Choroid plexus epithelial cell (primary cell): ENCODE data around the gene FDXR.

ENCODE experiments used
- DNase-seq: peaks from one replicate; pipeline ENCODE4 v3.0.0-alpha.2; 2010; ENCODE audit warnings: low read depth
- H3K4me3 ChIP-seq: 2 replicates; pipeline ENCODE4 v1.5.1; 2011; ENCODE audit warnings: low read depth, mild to moderate bottlenecking, control low read depth, low read length, moderate library complexity
- CTCF ChIP-seq: conservative IDR thresholded peaks from 2 replicates; pipeline ENCODE4 v1.5.1; 2011; ENCODE audit warnings: low read depth, mild to moderate bottlenecking, control low read depth, inconsistent platforms, low read length, moderate library complexity

Gene FDXR

DNA sequence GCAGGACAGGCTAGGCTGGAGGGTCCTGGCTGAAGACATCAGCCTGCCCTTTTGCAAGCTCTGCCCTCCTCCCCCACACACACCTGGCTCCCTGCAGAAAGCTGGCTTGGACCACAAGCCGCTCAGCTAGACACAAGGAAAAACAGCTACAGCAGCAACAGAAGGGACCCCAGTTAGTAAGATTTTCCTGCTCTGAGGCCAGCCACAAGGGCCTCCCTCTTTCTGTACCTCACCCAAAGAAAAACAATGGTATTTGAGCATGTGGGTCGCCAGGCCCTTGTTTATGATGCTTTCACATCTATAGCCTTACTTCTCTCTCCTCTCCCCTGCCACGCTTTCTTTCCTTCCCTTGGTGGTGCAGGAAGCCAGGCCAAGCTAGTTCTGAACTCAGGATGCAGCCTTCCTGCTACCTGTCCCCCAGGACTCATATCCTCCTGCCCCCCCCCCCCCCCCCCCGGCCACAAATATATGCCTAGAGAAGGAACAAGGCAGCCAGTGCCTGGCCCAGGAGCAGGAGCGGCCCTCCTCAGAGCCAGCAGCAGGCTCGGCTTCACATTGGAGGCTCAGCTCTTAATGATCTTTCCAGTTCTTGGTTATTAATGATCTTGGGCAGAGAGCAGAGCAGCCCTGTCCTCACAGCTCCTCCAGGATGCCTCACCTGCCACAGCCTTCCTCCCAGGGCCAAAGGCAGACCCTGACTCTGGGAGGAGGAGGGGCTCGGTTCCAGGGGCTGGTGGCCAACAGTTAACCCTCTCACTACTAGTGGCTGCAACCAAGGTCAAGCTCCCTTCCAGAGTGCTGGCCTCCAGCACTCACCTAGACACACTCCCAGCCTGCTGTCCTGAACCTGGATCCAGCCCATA lies 32.6 kb downstream of the FDXR start:
- no peak overlapping the region for H3K4me3 ChIP-seq
- TF ChIP-seq CTCF: no peak
- DNase-seq: no peak

- no peak overlapping the region for H3K4me3 ChIP-seq
- no peak for TF ChIP-seq CTCF
- DNase-seq: no peak
Measured at GRCh38 chr17:74838274-74838673, 34.5 kb downstream of the FDXR start.

- no peak for TF ChIP-seq CTCF
- H3K4me3 ChIP-seq: no peak overlapping the region
- no peak for DNase-seq
Measured at GRCh38 chr17:74836691-74837467, 35.9 kb downstream of the FDXR start.

DNA sequence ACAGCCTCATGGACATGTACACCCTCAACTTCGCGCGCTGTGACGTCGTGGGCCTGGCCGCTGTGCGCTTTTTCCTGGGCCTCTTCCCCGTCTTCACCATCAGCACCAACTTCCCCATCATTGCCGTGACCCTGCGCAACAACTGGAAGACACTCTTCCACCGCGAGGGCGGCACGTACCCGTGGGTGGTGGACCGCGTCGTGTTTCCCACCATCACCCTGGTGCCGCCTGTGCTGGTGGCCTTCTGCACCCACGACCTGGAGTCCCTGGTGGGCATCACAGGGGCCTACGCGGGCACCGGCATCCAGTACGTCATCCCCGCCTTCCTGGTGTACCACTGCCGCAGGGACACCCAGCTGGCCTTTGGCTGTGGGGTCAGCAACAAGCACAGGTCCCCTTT lies 36.6 kb downstream of the FDXR start:
- no peak for TF ChIP-seq CTCF
- DNase-seq: no peak
- no peak overlapping the region for H3K4me3 ChIP-seq

DNA sequence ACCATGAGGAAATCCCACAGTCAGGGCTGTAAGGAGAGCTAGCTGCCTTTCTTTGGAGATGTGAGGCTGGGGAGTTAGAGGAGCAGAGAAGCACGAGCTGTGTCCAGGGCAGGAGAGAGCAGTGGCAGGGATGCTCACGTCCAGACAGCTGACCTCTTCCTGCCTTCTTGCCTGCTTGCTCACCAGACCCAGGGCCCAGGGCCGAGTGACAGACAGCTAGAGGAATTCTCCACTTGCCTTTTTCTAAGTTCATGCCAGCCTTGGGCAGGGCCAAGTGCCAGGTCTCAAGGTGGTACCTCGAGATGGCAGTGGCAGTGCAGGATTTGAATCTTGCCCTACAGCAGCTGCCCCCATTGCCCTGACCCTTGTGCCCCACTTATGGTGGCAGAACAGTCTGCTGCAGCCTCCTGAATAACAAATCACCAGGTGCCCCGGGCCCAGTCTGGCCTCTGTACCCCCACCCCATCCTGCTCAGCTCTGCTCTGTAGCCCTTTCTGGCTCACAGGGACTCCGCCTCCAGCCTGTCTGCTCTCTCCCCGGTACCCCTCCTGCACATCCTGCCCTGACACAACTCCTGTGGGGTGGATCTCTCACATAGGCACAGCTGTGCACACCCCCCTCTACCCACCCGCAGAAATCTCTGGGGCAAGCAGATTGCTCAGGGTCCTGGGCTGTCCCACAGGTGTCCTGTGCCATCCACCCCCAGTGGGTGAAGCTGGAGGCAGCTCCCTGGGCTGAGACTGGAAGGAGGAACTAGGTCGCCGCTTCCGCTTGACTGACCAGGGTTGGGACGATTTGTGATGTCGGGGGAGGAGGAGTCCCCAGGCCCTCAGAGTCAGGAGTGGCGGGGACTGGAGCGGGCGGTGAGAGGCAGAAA lies 39.1 kb downstream of the FDXR start:
- peak; percentile 15 for DNase-seq
- no peak overlapping the region for H3K4me3 ChIP-seq
- no peak for TF ChIP-seq CTCF

- no peak overlapping the region for H3K4me3 ChIP-seq
- DNase-seq: no peak
- no peak for TF ChIP-seq CTCF
Measured at GRCh38 chr17:74832421-74832820, 40.4 kb downstream of the FDXR start.
